Measurements from ENCODE around the gene PTGES3L. TPM values are rescaled to one million over a fixed set of nuclear protein-coding genes. Genes with fewer than 3 reads are reported as not detected.

PTGES3L gene
- total and polyA plus RNA-seq, 2 of the 13 experiments (the other 11 are each of a cell fraction or from before 2014, with no cell fraction given): 1.2 to 2.9 TPM

DNA sequence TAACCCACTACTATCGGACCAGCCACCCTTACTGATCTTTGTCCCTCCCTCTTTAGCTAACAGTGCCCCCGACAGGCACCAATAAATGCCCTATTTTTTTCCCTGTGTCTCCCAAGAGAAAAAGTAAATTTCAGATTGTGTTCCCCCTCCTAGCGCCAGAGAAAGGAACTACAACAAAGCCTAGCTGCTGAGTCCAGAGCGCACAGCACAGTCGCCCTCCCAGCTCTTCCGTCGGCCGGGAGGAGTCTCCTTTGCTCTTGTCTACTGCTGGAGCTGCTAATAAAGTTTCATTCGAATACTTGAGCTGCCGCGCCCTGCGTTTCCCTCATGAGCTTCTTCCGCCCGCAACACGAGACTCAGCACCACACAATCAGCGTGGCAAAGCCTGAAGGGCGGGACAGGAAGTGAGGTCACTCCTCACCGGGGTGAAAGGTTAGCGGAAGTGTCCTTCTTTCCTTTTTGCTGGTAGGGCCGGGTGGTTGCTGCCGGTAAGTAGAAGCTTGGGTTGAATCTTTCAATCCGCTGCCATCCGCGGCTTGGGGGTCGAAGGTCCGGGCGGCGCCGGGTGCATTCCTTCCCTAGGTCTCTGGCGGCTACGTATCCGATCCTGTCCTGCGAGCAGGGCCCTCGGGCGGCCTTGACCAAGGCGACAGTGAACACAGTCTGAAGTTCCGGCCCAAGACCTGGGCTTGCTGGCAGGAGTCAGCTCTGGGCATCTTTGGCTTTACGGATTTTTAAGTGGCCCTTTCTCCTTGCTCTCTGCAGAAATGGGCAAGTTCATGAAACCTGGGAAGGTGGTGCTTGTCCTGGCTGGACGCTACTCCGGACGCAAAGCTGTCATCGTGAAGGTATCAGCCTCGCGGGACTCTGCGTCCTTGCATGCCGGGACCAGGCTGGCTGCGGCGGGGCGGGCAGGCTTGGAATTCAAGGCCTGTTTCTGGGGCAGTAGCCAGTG, 18.4 kb upstream of the PTGES3L start, which contains the start of gene RPL27 (continued):
- peak; percentile 54; the same call in 1 of the 2 replicates for TF ChIP-seq ZFP37 (CRISPR knock-in tag; IDR thresholded peaks at IDR 0.05; ENCODE audit: borderline replicate concordance)
- TF ChIP-seq HOXA9 (CRISPR knock-in tag; IDR thresholded peaks at IDR 0.05; ENCODE audit: borderline replicate concordance): no peak; the same call in 1 of the 2 replicates
- TF ChIP-seq ZFP41 (CRISPR knock-in tag; IDR thresholded peaks at IDR 0.05; ENCODE audit: borderline replicate concordance): 0 out of 2 replicates have a peak, but pooled peaks have one; percentile 58
- no peak for TF ChIP-seq PLRG1 (conservative IDR thresholded peaks at IDR 0.05)
- TF ChIP-seq U2AF2 (IDR thresholded peaks at IDR 0.05; ENCODE audit: low read depth, low read length): 0 out of 2 replicates have a peak, but pooled peaks have one; percentile 89
- TF ChIP-seq ZNF543 (CRISPR knock-in tag; IDR thresholded peaks at IDR 0.05): peak; percentile 90
- TF ChIP-seq ZNF672 (CRISPR knock-in tag; IDR thresholded peaks at IDR 0.05): no peak
- no peak; the same call in 1 of the 2 replicates for TF ChIP-seq PBX3 (CRISPR knock-in tag; IDR thresholded peaks at IDR 0.05; ENCODE audit: borderline replicate concordance)
- peak; percentile 94 for TF ChIP-seq POGZ (CRISPR knock-in tag; IDR thresholded peaks at IDR 0.05)
- TF ChIP-seq TCF12 (IDR thresholded peaks at IDR 0.05): no peak
- 0 out of 2 replicates have a peak, but pooled peaks have one; percentile 43 for TF ChIP-seq TCF12 (CRISPR knock-in tag; IDR thresholded peaks at IDR 0.05)
- TF ChIP-seq SNAI1 (CRISPR knock-in tag; IDR thresholded peaks at IDR 0.05; ENCODE audit: borderline replicate concordance): no peak
- TF ChIP-seq ZNF260 (CRISPR knock-in tag; IDR thresholded peaks at IDR 0.05; ENCODE audit: borderline replicate concordance, low read depth): no peak
- TF ChIP-seq SALL1 (CRISPR knock-in tag; IDR thresholded peaks at IDR 0.05): peak; percentile 98
- TF ChIP-seq TCF7L2 (IDR thresholded peaks at IDR 0.05; ENCODE audit: low read depth, low read length): no peak
- no peak for TF ChIP-seq NFIB (CRISPR knock-in tag; IDR thresholded peaks at IDR 0.05; ENCODE audit: borderline replicate concordance)
- 0 out of 2 replicates have a peak, but pooled peaks have one; percentile 8 for TF ChIP-seq ETS1 (CRISPR knock-in tag; IDR thresholded peaks at IDR 0.05)
- TF ChIP-seq BRF2 (CRISPR knock-in tag; IDR thresholded peaks at IDR 0.05): peak; percentile 96; the same call in 1 of the 2 replicates
- TF ChIP-seq EZH2 (conservative IDR thresholded peaks at IDR 0.05; ENCODE audit: low read depth, low read length): no peak
- TF ChIP-seq ZNF143 (CRISPR knock-in tag; IDR thresholded peaks at IDR 0.05): peak; percentile 74
- no peak for TF ChIP-seq ATAD3A (CRISPR knock-in tag; IDR thresholded peaks at IDR 0.05)
- peak; percentile 92; the same call in 1 of the 2 replicates for TF ChIP-seq ZNF383 (CRISPR knock-in tag; IDR thresholded peaks at IDR 0.05; ENCODE audit: borderline replicate concordance)
- TF ChIP-seq, protein P1, sequence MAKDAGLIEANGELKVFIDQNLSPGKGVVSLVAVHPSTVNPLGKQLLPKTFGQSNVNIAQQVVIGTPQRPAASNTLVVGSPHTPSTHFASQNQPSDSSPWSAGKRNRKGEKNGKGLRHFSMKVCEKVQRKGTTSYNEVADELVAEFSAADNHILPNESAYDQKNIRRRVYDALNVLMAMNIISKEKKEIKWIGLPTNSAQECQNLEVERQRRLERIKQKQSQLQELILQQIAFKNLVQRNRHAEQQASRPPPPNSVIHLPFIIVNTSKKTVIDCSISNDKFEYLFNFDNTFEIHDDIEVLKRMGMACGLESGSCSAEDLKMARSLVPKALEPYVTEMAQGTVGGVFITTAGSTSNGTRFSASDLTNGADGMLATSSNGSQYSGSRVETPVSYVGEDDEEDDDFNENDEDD (CRISPR knock-in tag; IDR thresholded peaks at IDR 0.05; ENCODE audit: borderline replicate concordance): peak; percentile 97
- TF ChIP-seq ZNF101 (CRISPR knock-in tag; IDR thresholded peaks at IDR 0.05; ENCODE audit: borderline replicate concordance, low read depth): peak; percentile 64; the same call in 1 of the 2 replicates

Measured in HepG2 (cell line).